GM23338 (cell line): ENCODE measurements around the gene TCN1.
A peak's percentile ranks its signal among the peaks of the same experiment; 100 is the strongest.

ENCODE experiments used
- CREB1 ChIP-seq: fragments of 250-450 bp; sonication (Bioruptor Pico); IDR thresholded peaks from 2 replicates; pipeline ENCODE4 v1.5.0; 2020; ENCODE audit warnings: low read depth, mild to moderate bottlenecking, moderate library complexity
- CTCF ChIP-seq, 2 experiments: fragments of 200-600 bp in 1 of 2; sonication (generic) in 1 of 2; conservative IDR thresholded peaks; 2 replicates each; pipeline versions ENCODE4 v1.5.1 to v1.6.1; 2016 to 2017; ENCODE audit warnings: antibody characterized with exemption in 2 of 2, low read depth in 2 of 2, mild to moderate bottlenecking in 2 of 2, moderate library complexity in 1 of 2
- EZH2 ChIP-seq: fragments of 200-600 bp; sonication (generic); IDR thresholded peaks from one replicate; pipeline ENCODE4 v1.8.0; 2017; ENCODE audit warnings: antibody characterized with exemption, mild to moderate bottlenecking, low read depth; ENCODE audit not compliant: unreplicated experiment
- EZH2phosphoT487 ChIP-seq: fragments of 200-600 bp; sonication (generic); IDR thresholded peaks from one replicate; pipeline ENCODE4 v1.8.1; 2018; ENCODE audit warnings: antibody characterized with exemption; ENCODE audit not compliant: unreplicated experiment
- JUNB ChIP-seq: IDR thresholded peaks from one replicate; pipeline ENCODE4 v1.6.1; 2016; ENCODE audit warnings: antibody characterized with exemption; ENCODE audit not compliant: unreplicated experiment
- NANOG ChIP-seq: IDR thresholded peaks from 2 replicates; pipeline ENCODE4 v1.6.1; 2016; ENCODE audit warnings: antibody characterized with exemption, borderline replicate concordance
- POLR2AphosphoS5 ChIP-seq: IDR thresholded peaks from 2 replicates; pipeline ENCODE4 v1.6.1; 2016; ENCODE audit warnings: antibody characterized with exemption, low read depth
- STAT1 ChIP-seq: IDR thresholded peaks from one replicate; pipeline ENCODE4 v1.6.1; 2016; ENCODE audit warnings: antibody characterized with exemption; ENCODE audit not compliant: unreplicated experiment
- ZNF114 ChIP-seq: fragments of 250-450 bp; sonication (Bioruptor Pico); IDR thresholded peaks from 2 replicates; pipeline ENCODE4 v1.5.0; 2020; ENCODE audit warnings: mild to moderate bottlenecking, moderate library complexity
- ZNF331 ChIP-seq: fragments of 250-450 bp; sonication (Bioruptor Pico); IDR thresholded peaks from 2 replicates; pipeline ENCODE4 v1.5.0; 2020; ENCODE audit warnings: low read depth, mild to moderate bottlenecking, moderate library complexity
- ZNF462 ChIP-seq: fragments of 250-450 bp; sonication (Bioruptor Pico); IDR thresholded peaks from 2 replicates; pipeline ENCODE4 v1.5.0; 2020; ENCODE audit warnings: mild to moderate bottlenecking, moderate library complexity
- TF ChIP-seq, protein P1 (sequence below): IDR thresholded peaks from one replicate; pipeline ENCODE4 v1.6.1; 2018; ENCODE audit warnings: antibody characterized with exemption; ENCODE audit not compliant: unreplicated experiment
- TF ChIP-seq, protein P2 (sequence below): IDR thresholded peaks from 2 replicates; pipeline ENCODE4 v1.6.1; 2016; ENCODE audit warnings: antibody characterized with exemption

GRCh38 chr11:59810189-59810910 lies 55.9 kb downstream of the TCN1 start, which contains the start of gene MRPL16:
- TF ChIP-seq CTCF (conservative IDR thresholded peaks at IDR 0.05; ENCODE audit: low read depth in 2 of 2) (peak; percentile 17 to 21; a peak in 1 of 4 replicates), POLR2AphosphoS5 (peak; percentile 87), EZH2 (no peak), JUNB (no peak), EZH2phosphoT487 (no peak), ZNF462 (no peak), CREB1 (CRISPR knock-in tag) (peak; percentile 73), ZNF114 (no peak), ZNF331 (no peak), NANOG (no peak), STAT1 (no peak)
- TF ChIP-seq, protein P1, sequence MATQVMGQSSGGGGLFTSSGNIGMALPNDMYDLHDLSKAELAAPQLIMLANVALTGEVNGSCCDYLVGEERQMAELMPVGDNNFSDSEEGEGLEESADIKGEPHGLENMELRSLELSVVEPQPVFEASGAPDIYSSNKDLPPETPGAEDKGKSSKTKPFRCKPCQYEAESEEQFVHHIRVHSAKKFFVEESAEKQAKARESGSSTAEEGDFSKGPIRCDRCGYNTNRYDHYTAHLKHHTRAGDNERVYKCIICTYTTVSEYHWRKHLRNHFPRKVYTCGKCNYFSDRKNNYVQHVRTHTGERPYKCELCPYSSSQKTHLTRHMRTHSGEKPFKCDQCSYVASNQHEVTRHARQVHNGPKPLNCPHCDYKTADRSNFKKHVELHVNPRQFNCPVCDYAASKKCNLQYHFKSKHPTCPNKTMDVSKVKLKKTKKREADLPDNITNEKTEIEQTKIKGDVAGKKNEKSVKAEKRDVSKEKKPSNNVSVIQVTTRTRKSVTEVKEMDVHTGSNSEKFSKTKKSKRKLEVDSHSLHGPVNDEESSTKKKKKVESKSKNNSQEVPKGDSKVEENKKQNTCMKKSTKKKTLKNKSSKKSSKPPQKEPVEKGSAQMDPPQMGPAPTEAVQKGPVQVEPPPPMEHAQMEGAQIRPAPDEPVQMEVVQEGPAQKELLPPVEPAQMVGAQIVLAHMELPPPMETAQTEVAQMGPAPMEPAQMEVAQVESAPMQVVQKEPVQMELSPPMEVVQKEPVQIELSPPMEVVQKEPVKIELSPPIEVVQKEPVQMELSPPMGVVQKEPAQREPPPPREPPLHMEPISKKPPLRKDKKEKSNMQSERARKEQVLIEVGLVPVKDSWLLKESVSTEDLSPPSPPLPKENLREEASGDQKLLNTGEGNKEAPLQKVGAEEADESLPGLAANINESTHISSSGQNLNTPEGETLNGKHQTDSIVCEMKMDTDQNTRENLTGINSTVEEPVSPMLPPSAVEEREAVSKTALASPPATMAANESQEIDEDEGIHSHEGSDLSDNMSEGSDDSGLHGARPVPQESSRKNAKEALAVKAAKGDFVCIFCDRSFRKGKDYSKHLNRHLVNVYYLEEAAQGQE, result no peak
- TF ChIP-seq, protein P2, sequence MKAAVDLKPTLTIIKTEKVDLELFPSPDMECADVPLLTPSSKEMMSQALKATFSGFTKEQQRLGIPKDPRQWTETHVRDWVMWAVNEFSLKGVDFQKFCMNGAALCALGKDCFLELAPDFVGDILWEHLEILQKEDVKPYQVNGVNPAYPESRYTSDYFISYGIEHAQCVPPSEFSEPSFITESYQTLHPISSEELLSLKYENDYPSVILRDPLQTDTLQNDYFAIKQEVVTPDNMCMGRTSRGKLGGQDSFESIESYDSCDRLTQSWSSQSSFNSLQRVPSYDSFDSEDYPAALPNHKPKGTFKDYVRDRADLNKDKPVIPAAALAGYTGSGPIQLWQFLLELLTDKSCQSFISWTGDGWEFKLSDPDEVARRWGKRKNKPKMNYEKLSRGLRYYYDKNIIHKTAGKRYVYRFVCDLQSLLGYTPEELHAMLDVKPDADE, result peak; percentile 74
